Mesendoderm (in vitro differentiated cells): ENCODE data around the gene VPS26C.

Experiments
- DNase-seq: peaks from one replicate; pipeline ENCODE4 v3.0.0; 2013
- H2AK5ac ChIP-seq: 2 replicates; pipeline ENCODE4 v1.6.1; 2013; ENCODE audit warnings: low read length, inconsistent platforms
- H2BK120ac ChIP-seq: 2 replicates; pipeline ENCODE4 v1.6.1; 2013; ENCODE audit warnings: low read depth, mild to moderate bottlenecking, low read length, moderate library complexity, mixed read lengths
- H2BK15ac ChIP-seq: replicated peaks from 2 replicates; pipeline ENCODE4 v1.6.1; 2013; ENCODE audit warnings: low read depth, mild to moderate bottlenecking, moderate library complexity
- H2BK5ac ChIP-seq: 2 replicates; pipeline ENCODE4 v1.6.1; 2013; ENCODE audit warnings: low read length, inconsistent platforms
- H3K18ac ChIP-seq: 2 replicates; pipeline ENCODE4 v1.6.1; 2013; ENCODE audit warnings: mild to moderate bottlenecking, low read length, mixed read lengths
- H3K23ac ChIP-seq: one replicate; pipeline ENCODE4 v1.6.1; 2013; ENCODE audit warnings: low read length
- H3K27ac ChIP-seq: 2 replicates; pipeline ENCODE4 v1.5.1; 2013; ENCODE audit warnings: low read depth, mild to moderate bottlenecking, inconsistent platforms, low read length, moderate library complexity
- H3K27me3 ChIP-seq: 2 replicates; pipeline ENCODE4 v1.6.1; 2013; ENCODE audit warnings: low read length, control low read depth, mild to moderate bottlenecking, inconsistent platforms; ENCODE audit not compliant: insufficient read depth, poor library complexity
- H3K36me3 ChIP-seq: 2 replicates; pipeline ENCODE4 v1.6.1; 2013; ENCODE audit warnings: low read length, inconsistent platforms; ENCODE audit not compliant: control insufficient read depth, insufficient read depth
- H3K4ac ChIP-seq: one replicate; pipeline ENCODE4 v1.6.1; 2013; ENCODE audit warnings: low read depth, mild to moderate bottlenecking, low read length, moderate library complexity
- H3K4me1 ChIP-seq: 2 replicates; pipeline ENCODE4 v1.6.1; 2013; ENCODE audit warnings: low read depth, low read length, inconsistent platforms; ENCODE audit not compliant: control insufficient read depth
- H3K4me2 ChIP-seq: 2 replicates; pipeline ENCODE4 v1.6.1; 2013; ENCODE audit warnings: low read length
- H3K4me3 ChIP-seq: 2 replicates; pipeline ENCODE4 v1.5.1; 2013; ENCODE audit warnings: mild to moderate bottlenecking, low read length
- H3K56ac ChIP-seq: one replicate; pipeline ENCODE4 v1.6.1; 2013; ENCODE audit warnings: low read length
- H3K79me1 ChIP-seq: 2 replicates; pipeline ENCODE4 v1.6.1; 2013; ENCODE audit warnings: low read length, inconsistent platforms
- H3K79me2 ChIP-seq: 2 replicates; pipeline ENCODE4 v1.6.1; 2013; ENCODE audit warnings: mild to moderate bottlenecking, low read length; ENCODE audit not compliant: control insufficient read depth, insufficient read depth
- H3K9ac ChIP-seq: 2 replicates; pipeline ENCODE4 v1.6.1; 2013; ENCODE audit warnings: low read length, inconsistent platforms
- H4K5ac ChIP-seq: one replicate; pipeline ENCODE4 v1.6.1; 2013; ENCODE audit warnings: low read length
- H4K8ac ChIP-seq: one replicate; pipeline ENCODE4 v1.6.1; 2013; ENCODE audit warnings: low read depth, mild to moderate bottlenecking, control low read depth, low read length, moderate library complexity
- WGBS: extraction: QIAGEN DNeasy Blood & Tissue Kit; methylation state at CpG from one replicate; pipeline ENCODE4 v1.1.7; 2013; ENCODE audit warnings: low lambda C conversion rate, missing lambda C conversion rate; ENCODE audit not compliant: insufficient coverage; ENCODE audit errors: extremely low coverage; 5-methylcytosine and 5-hydroxymethylcytosine counted together

The VPS26C gene

DNA sequence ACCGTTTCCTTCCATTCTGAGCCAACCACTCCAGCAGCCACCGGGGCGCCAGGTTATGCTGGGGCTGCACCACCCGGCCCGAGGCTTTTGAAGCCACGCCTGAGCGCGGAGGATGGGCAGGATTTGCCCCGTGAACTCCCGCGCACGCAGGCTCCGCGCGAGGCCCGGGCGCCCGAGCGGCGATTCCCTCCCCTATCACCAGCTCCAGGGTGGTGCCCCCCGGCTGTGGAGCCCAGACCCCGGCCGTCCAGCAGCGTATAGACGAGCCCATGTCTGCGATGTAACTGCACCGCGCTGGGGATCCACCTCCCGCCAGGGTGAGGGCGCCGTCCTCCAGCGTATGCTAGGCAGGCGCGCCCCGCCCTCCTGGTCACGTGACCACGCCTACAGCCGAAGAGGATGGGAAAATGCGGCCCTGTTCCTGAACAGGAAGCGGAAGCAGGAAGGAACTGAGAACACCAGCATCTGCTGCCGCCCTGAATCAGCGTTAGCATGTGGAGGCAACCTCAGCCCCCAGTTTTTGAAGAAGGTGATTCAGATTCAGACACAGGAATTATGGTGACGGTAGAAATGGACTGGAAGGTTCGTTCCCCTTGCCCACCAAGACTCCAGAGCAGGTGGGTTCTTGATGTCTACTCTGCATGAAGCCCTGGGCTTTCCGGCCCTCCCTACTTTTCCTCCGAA lies 46.0 kb downstream of the VPS26C start:
- H3K4me3 ChIP-seq, result no peak overlapping the region
- peaks cover 3% of the 10 kb centered on the region for H3K36me3 ChIP-seq
- no peak overlapping the region for H2BK15ac ChIP-seq
- no peak overlapping the region for H3K27ac ChIP-seq
- peak overlapping the region; percentile 38 for H3K9ac ChIP-seq
- peak overlapping the region; percentile 15 for H3K4me2 ChIP-seq
- no peak overlapping the region for H4K8ac ChIP-seq
- H3K4me1 ChIP-seq, result no peaks in the 10 kb centered on the region
- H3K18ac ChIP-seq, result no peak overlapping the region
- no peak overlapping the region for H2BK120ac ChIP-seq
- H3K79me2 ChIP-seq, result no peaks in the 10 kb centered on the region
- no peaks in the 10 kb centered on the region for H3K27me3 ChIP-seq
- H3K79me1 ChIP-seq, result no peaks in the 10 kb centered on the region
- no peak overlapping the region for H4K5ac ChIP-seq
- no peak overlapping the region for H3K4ac ChIP-seq
- H3K23ac ChIP-seq, result no peak overlapping the region
- no peak overlapping the region for H2AK5ac ChIP-seq
- H2BK5ac ChIP-seq, result no peak overlapping the region
- H3K56ac ChIP-seq, result peak overlapping the region; percentile 62
- peak; percentile 87 for DNase-seq
- no CpG with 5 or more reads among the region's 46 CpGs for WGBS

DNA sequence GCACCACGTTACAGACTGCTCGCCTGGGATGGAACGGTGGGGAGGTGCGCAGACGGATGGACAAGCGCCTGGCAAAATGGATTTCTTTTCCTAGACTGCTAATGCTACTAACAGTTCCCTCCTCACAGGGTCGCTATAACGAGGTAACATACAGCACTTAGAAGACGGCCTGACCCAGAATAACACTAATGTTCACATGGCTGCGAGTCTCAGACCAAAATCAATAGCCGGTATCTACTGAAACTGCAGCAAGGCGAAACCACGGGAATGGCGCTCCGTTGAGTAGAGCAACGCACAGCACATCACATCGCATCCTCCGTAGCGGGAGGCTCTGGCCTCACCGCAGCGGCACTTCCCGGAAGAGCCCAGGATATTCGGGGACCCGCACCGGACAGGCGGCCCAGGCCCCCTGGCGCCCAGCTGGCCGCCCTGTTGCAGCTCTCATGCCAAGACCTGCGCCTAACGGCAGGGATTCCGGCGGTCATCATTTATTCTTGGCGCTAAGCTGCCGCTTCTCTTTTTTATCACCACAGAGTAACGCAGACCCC lies 46.6 kb downstream of the VPS26C start:
- Histone ChIP-seq H3K36me3 (peaks cover 3% of the 10 kb centered on the region), H3K27me3 (no peaks in the 10 kb centered on the region), H3K4me2 (peak overlapping the region; percentile 36), H2BK120ac (no peak overlapping the region), H3K56ac (peak overlapping the region; percentile 64), H2AK5ac (no peak overlapping the region), H3K4me1 (no peaks in the 10 kb centered on the region), H4K8ac (no peak overlapping the region), H2BK5ac (no peak overlapping the region), H2BK15ac (no peak overlapping the region), H3K4ac (no peak overlapping the region), H3K79me1 (no peaks in the 10 kb centered on the region), H3K23ac (no peak overlapping the region), H4K5ac (no peak overlapping the region), H3K9ac (peak overlapping the region; percentile 38), H3K27ac (no peak overlapping the region), H3K79me2 (no peaks in the 10 kb centered on the region), H3K4me3 (no peak overlapping the region), H3K18ac (no peak overlapping the region)
- DNase-seq, result peak; percentile 38
- no CpG with 5 or more reads among the region's 35 CpGs for WGBS

DNA sequence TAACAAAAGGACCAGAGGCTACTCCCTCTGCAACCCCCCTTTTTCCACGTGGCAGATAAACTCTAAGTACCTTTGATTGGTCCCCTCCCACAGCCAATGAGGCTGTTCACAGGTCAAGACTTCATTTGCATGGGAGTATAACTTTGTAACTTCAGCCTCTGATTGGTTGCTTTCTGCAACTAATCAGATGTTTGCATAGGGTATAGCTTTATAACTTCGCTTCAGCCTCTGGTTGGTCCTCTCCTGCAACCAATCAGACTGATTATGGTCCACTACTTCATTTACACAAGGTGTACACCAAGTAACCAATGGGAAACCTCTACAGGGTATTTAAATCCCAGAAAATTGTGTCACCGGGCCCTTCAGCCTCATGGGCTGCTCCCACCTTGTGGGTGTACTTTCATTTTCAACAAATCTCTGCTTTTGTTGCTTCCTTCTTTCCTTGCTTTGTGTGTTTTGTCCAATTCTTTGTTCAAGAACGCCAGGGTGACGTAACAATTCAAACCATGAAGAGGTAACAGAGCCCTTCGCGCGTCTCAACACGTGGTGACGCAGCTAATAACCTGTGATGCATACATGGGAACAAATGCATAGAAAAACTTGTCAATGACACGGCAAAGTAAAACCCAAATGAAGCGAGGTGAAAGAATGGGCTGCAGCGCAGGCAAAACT lies 47.2 kb downstream of the VPS26C start:
- no peaks in the 10 kb centered on the region for H3K79me2 ChIP-seq
- H3K4me2 ChIP-seq, result no peak overlapping the region
- no peak overlapping the region for H3K4ac ChIP-seq
- H3K23ac ChIP-seq, result no peak overlapping the region
- DNase-seq, result no peak
- no peak overlapping the region for H2AK5ac ChIP-seq
- no peak overlapping the region for H3K27ac ChIP-seq
- no peak overlapping the region for H4K8ac ChIP-seq
- no peak overlapping the region for H3K9ac ChIP-seq
- no peak overlapping the region for H2BK15ac ChIP-seq
- H2BK120ac ChIP-seq, result no peak overlapping the region
- H3K4me1 ChIP-seq, result no peaks in the 10 kb centered on the region
- no peak overlapping the region for H3K4me3 ChIP-seq
- H3K18ac ChIP-seq, result no peak overlapping the region
- H3K56ac ChIP-seq, result no peak overlapping the region
- H3K79me1 ChIP-seq, result no peaks in the 10 kb centered on the region
- H3K27me3 ChIP-seq, result no peaks in the 10 kb centered on the region
- H3K36me3 ChIP-seq, result peaks cover 3% of the 10 kb centered on the region
- H2BK5ac ChIP-seq, result no peak overlapping the region
- WGBS, result no CpG with 5 or more reads among the region's 13 CpGs
- no peak overlapping the region for H4K5ac ChIP-seq

DNA sequence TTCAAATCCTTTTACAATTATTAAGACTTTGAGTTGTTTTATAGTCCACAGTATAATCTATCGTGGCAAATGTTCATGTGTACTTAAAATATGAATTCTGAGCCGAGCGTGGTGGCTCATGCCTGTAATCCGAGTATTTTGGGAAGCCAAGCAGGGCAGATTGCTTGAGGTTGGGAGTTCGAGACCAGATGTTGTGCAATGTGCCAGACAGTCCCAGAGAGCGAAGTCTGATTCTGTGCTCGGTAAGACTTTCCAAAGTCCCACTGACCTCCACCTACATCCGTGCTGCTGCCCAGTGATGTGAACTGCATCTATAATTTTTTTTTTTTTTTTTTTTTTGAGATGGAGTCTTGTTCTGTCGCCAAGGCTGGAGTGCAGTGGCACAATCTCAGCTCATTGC lies 52.2 kb downstream of the VPS26C start:
- Histone ChIP-seq H4K5ac (no peak overlapping the region), H3K18ac (no peak overlapping the region), H3K23ac (no peak overlapping the region), H3K27ac (no peak overlapping the region), H2BK15ac (no peak overlapping the region), H4K8ac (no peak overlapping the region), H2BK120ac (no peak overlapping the region), H3K4ac (no peak overlapping the region), H3K4me3 (no peak overlapping the region), H3K4me1 (no peaks in the 10 kb centered on the region), H3K36me3 (no peaks in the 10 kb centered on the region), H3K4me2 (no peak overlapping the region), H2BK5ac (no peak overlapping the region), H3K79me1 (no peaks in the 10 kb centered on the region), H3K79me2 (no peaks in the 10 kb centered on the region), H3K27me3 (no peaks in the 10 kb centered on the region), H2AK5ac (no peak overlapping the region), H3K9ac (no peak overlapping the region), H3K56ac (no peak overlapping the region)
- no peak for DNase-seq
- WGBS, result no CpG with 5 or more reads among the region's 9 CpGs

DNA sequence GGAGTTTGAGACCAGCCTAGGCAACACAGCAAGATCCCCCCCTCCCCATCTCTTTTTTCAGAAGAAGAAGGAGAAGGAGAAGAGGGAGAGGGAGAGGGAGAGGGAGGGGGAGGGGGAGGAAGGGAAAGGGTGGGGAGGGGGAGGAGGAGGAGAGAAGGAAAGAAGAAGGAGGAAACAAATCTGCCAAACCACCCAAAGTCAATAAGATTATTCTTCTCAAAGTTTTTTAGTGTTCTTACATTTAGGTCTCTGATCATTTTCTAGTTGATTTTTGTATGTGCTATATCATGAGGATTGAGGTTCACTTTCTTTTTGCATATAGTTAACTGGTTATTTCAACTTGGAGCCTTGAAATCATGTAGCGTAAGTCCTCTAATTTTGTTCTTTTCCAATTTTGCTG lies 56.3 kb downstream of the VPS26C start:
- H2BK5ac ChIP-seq, result no peak overlapping the region
- no peaks in the 10 kb centered on the region for H3K36me3 ChIP-seq
- no peaks in the 10 kb centered on the region for H3K27me3 ChIP-seq
- H3K18ac ChIP-seq, result no peak overlapping the region
- no peak overlapping the region for H3K56ac ChIP-seq
- H2BK120ac ChIP-seq, result no peak overlapping the region
- H3K4me3 ChIP-seq, result no peak overlapping the region
- no peak for DNase-seq
- H3K4ac ChIP-seq, result no peak overlapping the region
- H3K27ac ChIP-seq, result no peak overlapping the region
- no peaks in the 10 kb centered on the region for H3K79me2 ChIP-seq
- no peak overlapping the region for H2BK15ac ChIP-seq
- no peak overlapping the region for H4K5ac ChIP-seq
- no peak overlapping the region for H3K4me2 ChIP-seq
- H3K79me1 ChIP-seq, result no peaks in the 10 kb centered on the region
- no peaks in the 10 kb centered on the region for H3K4me1 ChIP-seq
- no peak overlapping the region for H2AK5ac ChIP-seq
- H4K8ac ChIP-seq, result no peak overlapping the region
- no peak overlapping the region for H3K23ac ChIP-seq
- no peak overlapping the region for H3K9ac ChIP-seq
- WGBS, result no CpG with 5 or more reads among the region's 1 CpG
